Keratinocyte (primary cell): Measurements from ENCODE around the gene OR56A4. TPM values are rescaled to one million over a fixed set of nuclear protein-coding genes. Genes with fewer than 3 reads are reported as not detected.

Source experiments
- DNase-seq: peaks from one replicate; pipeline ENCODE4 v3.0.0-alpha.2; 2011; ENCODE audit warnings: low read depth, missing footprints, low spot score
- FAIRE-seq: peaks from 2 replicates; lab custom pipeline; 2011; peaks lifted over from hg19 to GRCh38; lab: Jason Lieb, UNC
- H2AFZ ChIP-seq: 2 replicates; pipeline ENCODE4 v1.6.0; 2012; ENCODE audit warnings: low read length, control low read depth, inconsistent platforms; ENCODE audit not compliant: control insufficient read depth
- H3K27ac ChIP-seq: 2 replicates; pipeline ENCODE4 v1.5.1; 2011; ENCODE audit warnings: low read length; ENCODE audit not compliant: control insufficient read depth, insufficient read depth
- H3K27me3 ChIP-seq: 3 replicates; pipeline ENCODE4 v1.6.0; 2011; ENCODE audit warnings: low read length; ENCODE audit not compliant: control insufficient read depth, insufficient read depth; ENCODE audit errors: extremely low read depth
- H3K36me3 ChIP-seq, 2 experiments: 2 replicates in 1 of 2; 3 replicates in 1 of 2; pipeline ENCODE4 v1.5.1; 2011; ENCODE audit warnings: low read length in 2 of 2, mild to moderate bottlenecking in 1 of 2; ENCODE audit not compliant: control insufficient read depth in 2 of 2, insufficient read depth in 2 of 2; ENCODE audit errors: extremely low read depth in 1 of 2
- H3K4me1 ChIP-seq: 3 replicates; pipeline ENCODE4 v1.5.1; 2011; ENCODE audit warnings: low read length; ENCODE audit not compliant: control insufficient read depth, insufficient read depth; ENCODE audit errors: extremely low read depth
- H3K4me2 ChIP-seq: 3 replicates; pipeline ENCODE4 v1.6.0; 2011; ENCODE audit warnings: low read depth, low read length; ENCODE audit not compliant: control insufficient read depth, insufficient read depth; ENCODE audit errors: extremely low read depth
- H3K4me3 ChIP-seq, 3 experiments: fragments of 200-600 bp in 1 of 3; sonication (generic) in 1 of 3; 2 replicates in 2 of 3; 3 replicates in 1 of 3; pipeline ENCODE4 v1.5.1; 2011 to 2016; ENCODE audit warnings: low read length in 3 of 3, mild to moderate bottlenecking in 3 of 3, control low read depth in 2 of 3, inconsistent platforms in 1 of 3, low read depth in 1 of 3, mixed read lengths in 1 of 3, mixed run types in 1 of 3, moderate library complexity in 1 of 3; ENCODE audit not compliant: control insufficient read depth in 2 of 3, insufficient read depth in 2 of 3; ENCODE audit errors: extremely low read depth in 1 of 3
- H3K79me2 ChIP-seq: 2 replicates; pipeline ENCODE4 v1.6.0; 2012; ENCODE audit warnings: low read length; ENCODE audit not compliant: control insufficient read depth, insufficient read depth
- H3K9ac ChIP-seq: 3 replicates; pipeline ENCODE4 v1.6.0; 2011; ENCODE audit warnings: low read length; ENCODE audit not compliant: control insufficient read depth, insufficient read depth; ENCODE audit errors: extremely low read depth
- H3K9me1 ChIP-seq: 3 replicates; pipeline ENCODE4 v1.6.0; 2011; ENCODE audit warnings: low read length; ENCODE audit not compliant: control insufficient read depth, insufficient read depth; ENCODE audit errors: extremely low read depth
- H3K9me3 ChIP-seq: 2 replicates; pipeline ENCODE4 v1.5.1; 2012; ENCODE audit warnings: low read depth, low read length; ENCODE audit not compliant: control insufficient read depth
- H4K20me1 ChIP-seq: 3 replicates; pipeline ENCODE4 v1.6.0; 2011; ENCODE audit warnings: low read length; ENCODE audit not compliant: control insufficient read depth, insufficient read depth; ENCODE audit errors: extremely low read depth
- EZH2 ChIP-seq: IDR thresholded peaks from one replicate; pipeline ENCODE4 v1.6.1; 2012; ENCODE audit warnings: inconsistent platforms, mild to moderate bottlenecking, low read length, moderate library complexity
- dilution Hi-C: fragments of 300-500 bp; cut with MboI; formaldehyde crosslinking; loops from one replicate; pipeline ENCODE4 v1.7.0; 2020; ENCODE audit warnings: low sequenced_read_pairs; ENCODE audit not compliant: extremely low pct_ligation_motif_present
- polyA plus RNA-seq, 5 experiments: library from polyadenylated mRNA; depleted of rRNA in 3 of 5; stranded (reverse) in 3 of 5; stranded (forward) in 1 of 5; unstranded in 1 of 5; fragments of >200 nt; gene quantifications; 1 replicate in 1 of 5; 2 replicates in 3 of 5; 3 replicates in 1 of 5; pipeline versions ENCODE4 v1.2.1 to v1.2.3, GENCODE V29; 2011 to 2012; ENCODE audit warnings: missing spikeins in 2 of 5, low read depth in 1 of 5, low replicate concordance in 1 of 5
- TF ChIP-seq, protein P1 (sequence below), 3 experiments: IDR thresholded peaks in 1 of 3; conservative IDR thresholded peaks in 1 of 3; optimal IDR thresholded peaks in 1 of 3; 2 replicates in 2 of 3; 3 replicates in 1 of 3; pipeline versions ENCODE3 to v1.5.1; 2011; ENCODE audit warnings: low read length in 3 of 3, mild to moderate bottlenecking in 3 of 3, moderate library complexity in 2 of 3, control low read depth in 1 of 3, inconsistent platforms in 1 of 3; ENCODE audit not compliant: insufficient read depth in 2 of 3; ENCODE audit errors: extremely low read depth in 1 of 3

Gene OR56A4
- polyA plus RNA-seq, 1 donor (not counting 4 experiments of a cell fraction or from before 2014, with no cell fraction given), result not detected

DNA sequence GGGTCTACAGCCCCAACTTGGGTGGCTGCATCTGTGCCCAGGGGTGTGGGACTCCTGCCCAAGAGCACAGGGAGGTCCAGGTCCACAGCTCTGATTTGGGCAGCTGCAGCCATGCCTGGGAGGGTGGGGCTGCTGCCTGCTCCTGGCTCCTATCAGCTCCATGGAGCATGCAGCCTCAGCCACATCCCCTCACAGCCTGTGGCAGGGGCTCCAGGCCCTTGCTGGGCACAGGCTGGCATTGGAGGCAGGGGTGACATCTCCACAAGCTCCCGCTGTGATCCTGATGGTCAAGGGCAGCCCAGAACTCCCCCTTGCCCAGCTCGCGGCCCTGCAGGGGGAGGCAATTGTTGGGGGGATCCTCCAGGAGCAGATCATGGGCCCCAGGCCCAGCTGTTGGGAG is 6.3 kb upstream of the OR56A4 start:
- Histone ChIP-seq H3K4me1 (no peaks in the 10 kb centered on the region), H3K9ac (no peak overlapping the region), H4K20me1 (no peaks in the 10 kb centered on the region), H3K4me3 (no peak overlapping the region), H3K79me2 (no peaks in the 10 kb centered on the region), H2AFZ (no peak overlapping the region), H3K4me2 (no peak overlapping the region), H3K27me3 (no peaks in the 10 kb centered on the region), H3K27ac (no peak overlapping the region), H3K9me3 (no peaks in the 10 kb centered on the region), H3K36me3 (no peaks in the 10 kb centered on the region), H3K9me1 (no peaks in the 10 kb centered on the region)
- TF ChIP-seq, protein P1, sequence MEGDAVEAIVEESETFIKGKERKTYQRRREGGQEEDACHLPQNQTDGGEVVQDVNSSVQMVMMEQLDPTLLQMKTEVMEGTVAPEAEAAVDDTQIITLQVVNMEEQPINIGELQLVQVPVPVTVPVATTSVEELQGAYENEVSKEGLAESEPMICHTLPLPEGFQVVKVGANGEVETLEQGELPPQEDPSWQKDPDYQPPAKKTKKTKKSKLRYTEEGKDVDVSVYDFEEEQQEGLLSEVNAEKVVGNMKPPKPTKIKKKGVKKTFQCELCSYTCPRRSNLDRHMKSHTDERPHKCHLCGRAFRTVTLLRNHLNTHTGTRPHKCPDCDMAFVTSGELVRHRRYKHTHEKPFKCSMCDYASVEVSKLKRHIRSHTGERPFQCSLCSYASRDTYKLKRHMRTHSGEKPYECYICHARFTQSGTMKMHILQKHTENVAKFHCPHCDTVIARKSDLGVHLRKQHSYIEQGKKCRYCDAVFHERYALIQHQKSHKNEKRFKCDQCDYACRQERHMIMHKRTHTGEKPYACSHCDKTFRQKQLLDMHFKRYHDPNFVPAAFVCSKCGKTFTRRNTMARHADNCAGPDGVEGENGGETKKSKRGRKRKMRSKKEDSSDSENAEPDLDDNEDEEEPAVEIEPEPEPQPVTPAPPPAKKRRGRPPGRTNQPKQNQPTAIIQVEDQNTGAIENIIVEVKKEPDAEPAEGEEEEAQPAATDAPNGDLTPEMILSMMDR (optimal IDR thresholded peaks at IDR 0.05 in 1 of 3, IDR thresholded peaks at IDR 0.05 in 1 of 3, conservative IDR thresholded peaks at IDR 0.05 in 1 of 3; ENCODE audit: extremely low read depth in 1 of 3, insufficient read depth in 2 of 3, low read length in 3 of 3), result no peak
- TF ChIP-seq EZH2, result no peak
- no peak for FAIRE-seq
- DNase-seq, result no peak
- dilution Hi-C loops, result no loop called here

DNA sequence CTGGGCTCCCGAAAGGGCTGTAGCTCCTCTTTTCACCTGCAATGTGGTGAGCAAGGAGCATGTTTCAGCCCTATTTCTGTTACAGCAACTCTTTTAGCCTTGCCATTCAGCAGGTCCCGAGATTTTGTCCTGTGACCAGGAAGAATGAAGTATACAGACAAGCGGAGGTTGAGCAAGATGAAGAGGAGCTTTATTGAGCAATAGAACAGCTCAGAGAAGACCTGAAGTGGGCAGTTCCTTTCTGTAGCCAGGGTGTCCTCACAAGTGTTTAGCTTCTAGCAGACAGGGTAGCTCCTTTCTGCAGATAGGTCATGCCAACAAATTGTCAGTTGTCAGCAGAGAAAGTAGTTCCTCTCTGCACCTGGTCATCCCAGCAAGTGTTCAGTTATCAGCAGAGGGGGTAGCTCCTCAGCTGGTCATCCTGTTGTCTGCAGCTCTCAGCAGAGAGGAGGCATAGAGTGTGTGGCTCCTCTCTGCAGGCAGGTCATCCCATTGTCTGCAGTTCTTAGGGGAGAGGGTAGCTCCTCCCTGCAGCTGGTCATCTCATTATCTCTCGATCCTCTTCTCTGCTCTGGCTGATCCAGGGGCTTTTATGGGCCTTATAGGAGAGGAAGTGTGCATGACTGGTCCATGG is 5.4 kb upstream of the OR56A4 start:
- H3K27ac ChIP-seq, result no peak overlapping the region
- no peak for TF ChIP-seq EZH2
- TF ChIP-seq, protein P1 (optimal IDR thresholded peaks at IDR 0.05 in 1 of 3, IDR thresholded peaks at IDR 0.05 in 1 of 3, conservative IDR thresholded peaks at IDR 0.05 in 1 of 3; ENCODE audit: extremely low read depth in 1 of 3, insufficient read depth in 2 of 3, low read length in 3 of 3), result no peak
- DNase-seq (no peak), FAIRE-seq (no peak)
- no peaks in the 10 kb centered on the region for H3K27me3 ChIP-seq
- H3K9me3 ChIP-seq, result no peaks in the 10 kb centered on the region
- no peaks in the 10 kb centered on the region for H3K36me3 ChIP-seq
- dilution Hi-C loops, result no loop called here
- H3K79me2 ChIP-seq, result no peaks in the 10 kb centered on the region
- H3K4me3 ChIP-seq, result no peak overlapping the region
- H4K20me1 ChIP-seq, result no peaks in the 10 kb centered on the region
- H3K9ac ChIP-seq, result no peak overlapping the region
- no peaks in the 10 kb centered on the region for H3K4me1 ChIP-seq
- no peak overlapping the region for H3K4me2 ChIP-seq
- H2AFZ ChIP-seq, result no peak overlapping the region
- no peaks in the 10 kb centered on the region for H3K9me1 ChIP-seq
